GM19023 (cell line): Measurements from ENCODE around the gene RHBDL3.
"Not testable (repeated sequence)": the region's sequence is repeated elsewhere in the genome, so short reads cannot be mapped to it uniquely, and the experiment has no call there.

ENCODE experiments used
- ATAC-seq: cut with Tn5 transposase; IDR thresholded peaks from one replicate; pipeline ENCODE4 v1.9.1; 2021; ENCODE audit warnings: mild to moderate bottlenecking, moderate library complexity; ENCODE audit not compliant: unreplicated experiment

The RHBDL3 gene, protein sequence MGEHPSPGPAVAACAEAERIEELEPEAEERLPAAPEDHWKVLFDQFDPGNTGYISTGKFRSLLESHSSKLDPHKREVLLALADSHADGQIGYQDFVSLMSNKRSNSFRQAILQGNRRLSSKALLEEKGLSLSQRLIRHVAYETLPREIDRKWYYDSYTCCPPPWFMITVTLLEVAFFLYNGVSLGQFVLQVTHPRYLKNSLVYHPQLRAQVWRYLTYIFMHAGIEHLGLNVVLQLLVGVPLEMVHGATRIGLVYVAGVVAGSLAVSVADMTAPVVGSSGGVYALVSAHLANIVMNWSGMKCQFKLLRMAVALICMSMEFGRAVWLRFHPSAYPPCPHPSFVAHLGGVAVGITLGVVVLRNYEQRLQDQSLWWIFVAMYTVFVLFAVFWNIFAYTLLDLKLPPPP

DNA sequence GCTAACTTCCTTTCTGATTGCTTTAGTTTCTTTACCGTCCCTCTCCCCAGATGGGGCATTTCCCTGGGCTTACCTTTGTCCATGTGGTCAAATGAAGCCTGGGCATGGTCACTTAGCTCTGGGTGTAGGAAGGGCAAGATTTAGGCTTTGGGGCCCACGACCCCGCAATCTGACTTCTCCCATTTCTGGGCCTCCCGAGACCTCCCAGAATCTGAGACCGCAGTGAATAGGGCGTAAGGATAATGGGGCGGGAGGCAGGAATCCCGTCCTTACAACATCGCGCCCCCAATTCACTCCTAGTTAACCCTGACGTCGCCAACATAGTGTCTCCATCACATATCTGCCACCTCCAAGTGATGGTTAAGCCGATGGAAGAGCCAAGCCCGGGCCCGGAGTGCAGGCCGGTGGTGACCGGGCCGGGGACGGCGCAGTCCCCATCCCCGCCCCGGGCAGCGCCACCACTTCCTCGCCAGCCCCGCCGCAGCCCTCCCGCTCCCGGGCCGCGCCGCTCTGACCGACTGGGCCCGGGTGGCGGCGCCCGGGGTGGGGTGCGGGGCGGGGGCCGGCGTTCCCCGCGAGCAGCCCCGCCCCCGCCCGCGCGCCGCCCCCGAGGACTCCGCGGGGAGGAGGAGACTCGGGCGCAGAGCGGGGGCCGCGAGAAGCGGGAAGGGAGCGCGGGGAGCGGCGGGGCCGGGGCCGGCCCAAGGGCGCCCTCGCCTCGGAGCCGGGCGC lies at the start of gene RHBDL3:
Gene RHBDL3 (plus strand): TSS at position 641 of the 732 bp plus-strand sequence. CDS start 358 bp downstream, outside the sequence.
- no peak for ATAC-seq

DNA sequence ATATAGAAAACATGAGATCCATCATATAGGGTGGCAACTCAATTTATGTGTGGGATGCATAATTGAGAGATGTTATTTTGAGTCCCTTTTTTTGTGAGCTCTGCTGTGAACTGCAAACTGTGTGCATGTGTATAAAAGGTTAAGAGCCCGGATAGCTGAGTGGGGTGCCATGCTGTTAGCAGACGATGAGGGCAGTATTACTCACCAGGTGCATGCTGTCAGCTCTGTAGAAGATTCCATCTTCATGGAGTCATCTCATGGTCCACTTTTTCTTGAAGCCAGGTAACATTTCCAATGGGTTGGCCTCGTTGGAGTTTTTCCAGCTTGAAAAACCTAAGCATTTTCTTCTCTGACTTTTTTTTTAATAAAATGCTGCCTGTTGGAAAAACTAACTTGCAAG lies 43.0 kb upstream of the RHBDL3 start:
- no peak for ATAC-seq

DNA sequence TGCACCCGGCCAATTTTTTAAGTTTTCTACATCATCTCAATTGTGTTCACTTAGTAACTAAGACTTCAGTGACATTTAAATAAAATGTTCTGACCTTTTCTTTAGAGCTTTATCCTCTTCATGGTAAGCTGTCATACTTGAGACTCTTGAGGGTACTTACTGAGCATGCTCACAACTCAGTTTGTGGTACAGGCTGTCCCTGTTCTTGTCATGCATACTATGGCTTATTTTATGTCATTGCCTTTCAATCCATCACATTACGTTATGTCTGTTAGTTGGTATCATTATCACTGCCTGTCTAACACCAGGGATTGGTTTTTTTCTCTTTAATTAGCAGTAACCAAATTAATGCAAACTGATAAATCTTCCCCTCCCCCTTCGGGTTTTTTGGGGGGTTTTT lies 41.9 kb upstream of the RHBDL3 start:
- no peak for ATAC-seq

DNA sequence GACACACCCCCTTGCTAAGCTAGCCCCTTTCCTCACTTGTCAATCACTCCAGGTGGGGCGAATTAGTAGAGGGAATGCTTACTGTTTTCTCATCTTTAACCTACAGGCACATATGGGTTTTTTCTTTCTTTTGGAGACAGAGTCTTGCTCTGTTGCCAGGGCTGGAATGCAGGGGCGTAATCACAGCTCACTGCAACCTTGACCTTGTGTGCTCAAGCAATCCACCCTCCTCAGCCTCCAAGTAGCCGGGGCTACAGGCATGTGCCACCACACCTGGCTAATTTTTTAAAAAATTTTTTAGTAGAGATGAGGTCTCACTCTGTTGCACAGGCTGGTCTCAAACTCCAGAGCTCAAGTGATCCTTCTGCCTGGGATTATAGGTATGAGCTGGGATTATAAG lies 38.7 kb upstream of the RHBDL3 start:
- ATAC-seq = no peak

DNA sequence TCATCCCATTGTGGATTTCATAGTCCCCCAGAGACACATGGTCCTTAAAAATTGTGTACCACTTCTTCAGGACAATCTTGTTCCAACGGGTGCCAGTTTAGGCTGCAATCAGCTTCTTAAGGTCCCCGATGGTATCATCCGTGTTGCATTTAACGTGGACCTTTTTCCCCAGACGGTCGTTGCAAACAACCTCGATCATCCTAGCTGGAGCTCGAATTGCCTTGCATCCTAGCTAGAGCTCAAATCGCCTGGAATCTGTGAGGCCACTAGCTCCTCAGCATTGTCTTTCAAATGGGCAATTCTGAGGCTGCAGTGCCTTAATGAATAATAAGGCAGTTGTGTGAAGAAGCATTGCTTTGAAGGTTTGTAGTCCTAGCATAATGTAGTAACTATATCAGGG lies 37.7 kb upstream of the RHBDL3 start:
- no peak for ATAC-seq

DNA sequence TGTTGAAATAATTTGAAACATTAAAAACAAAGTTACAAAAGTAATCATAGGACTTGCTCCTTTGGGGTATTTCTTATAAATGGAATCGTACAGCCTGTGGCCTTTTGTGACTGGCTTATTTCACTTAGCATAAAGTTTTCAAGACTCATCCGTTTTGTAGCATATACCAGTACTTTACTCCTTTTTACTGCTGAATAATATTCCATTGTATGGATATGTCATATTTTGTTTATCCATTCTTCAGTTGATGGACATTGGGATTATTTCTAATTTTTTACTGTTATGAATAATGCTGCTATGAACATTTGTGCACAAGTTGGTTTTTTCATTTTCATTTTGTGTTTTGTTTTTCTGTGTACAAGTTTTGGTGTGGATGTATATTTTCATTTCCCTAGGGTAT lies 30.0 kb upstream of the RHBDL3 start:
- ATAC-seq = no peak

DNA sequence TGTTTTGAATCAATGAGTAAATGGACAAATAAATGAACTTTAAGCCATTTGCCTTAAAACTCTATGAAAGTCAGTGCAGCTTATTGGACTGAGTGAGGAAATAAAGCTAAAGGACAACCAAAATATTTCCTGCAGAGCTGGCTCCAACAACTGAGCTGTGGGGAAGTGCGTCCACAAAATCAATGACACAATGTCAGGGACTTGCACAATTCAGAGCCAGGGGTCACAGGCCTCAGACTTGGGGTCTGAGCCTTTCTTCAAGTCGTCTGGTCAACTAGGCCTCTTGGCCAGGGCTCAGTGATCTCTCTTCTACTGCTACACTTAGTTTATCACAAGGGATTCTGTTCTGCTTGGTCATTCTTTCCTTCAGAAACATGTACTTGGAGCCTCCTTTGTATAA lies 26.2 kb upstream of the RHBDL3 start:
- ATAC-seq = no peak

DNA sequence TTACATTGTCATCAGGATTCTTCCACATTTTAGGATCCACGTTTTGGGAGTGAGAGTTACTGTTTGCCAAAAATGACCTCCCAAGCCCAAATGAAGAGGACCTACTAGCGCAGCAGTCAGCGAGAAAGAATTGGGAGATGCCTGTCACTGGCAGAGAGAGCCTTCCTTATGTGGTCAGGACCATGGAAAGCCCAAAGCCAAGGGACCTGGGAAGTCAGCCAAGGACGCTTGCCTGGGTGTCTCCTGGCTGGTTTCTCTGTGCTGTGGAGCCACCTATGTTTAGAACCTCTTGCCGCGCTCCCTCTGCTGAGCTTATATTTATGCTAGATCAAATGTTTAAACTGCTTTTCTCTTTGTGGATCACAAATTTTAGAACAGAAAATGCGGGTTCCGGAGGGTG lies 24.9 kb upstream of the RHBDL3 start:
- ATAC-seq = no peak

DNA sequence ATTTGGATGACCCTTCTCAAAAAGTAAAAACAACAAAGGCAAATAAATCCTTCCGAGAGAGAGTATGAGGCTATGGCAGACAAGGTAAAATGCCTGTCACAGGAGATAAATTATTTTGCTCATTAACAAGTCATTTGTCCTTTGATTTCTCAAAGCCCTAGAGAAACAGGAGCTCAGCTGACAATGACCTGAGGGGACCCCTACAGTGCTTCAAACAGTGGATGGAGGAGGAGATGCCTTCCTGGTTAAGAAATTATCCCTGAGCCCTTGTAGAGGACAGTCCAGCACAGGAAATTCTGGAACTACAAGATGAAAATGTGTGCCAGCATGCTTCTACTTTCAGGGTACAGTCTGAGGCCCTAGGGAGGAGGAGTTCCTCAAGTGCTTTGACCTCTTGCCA lies 24.0 kb upstream of the RHBDL3 start:
- ATAC-seq = no peak

DNA sequence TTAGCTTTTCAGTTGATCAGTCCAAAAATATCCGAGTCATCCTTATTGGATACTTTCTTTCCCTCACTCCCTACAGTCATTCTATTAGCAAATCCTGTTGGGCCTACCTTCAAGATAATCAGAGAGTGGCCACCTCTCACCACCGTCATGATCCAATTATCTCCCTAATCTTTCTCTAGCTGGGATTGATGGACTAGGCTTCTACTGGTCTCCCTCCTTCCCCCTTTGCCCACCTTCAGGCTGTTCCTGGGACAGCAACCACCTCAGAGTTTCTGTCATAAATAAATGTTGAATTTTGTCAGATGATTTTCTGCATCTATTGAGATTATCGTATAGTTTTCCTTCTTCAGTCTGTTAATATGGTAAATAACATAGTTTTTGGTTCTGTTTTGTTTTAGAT lies 16.2 kb upstream of the RHBDL3 start:
- ATAC-seq = no peak

DNA sequence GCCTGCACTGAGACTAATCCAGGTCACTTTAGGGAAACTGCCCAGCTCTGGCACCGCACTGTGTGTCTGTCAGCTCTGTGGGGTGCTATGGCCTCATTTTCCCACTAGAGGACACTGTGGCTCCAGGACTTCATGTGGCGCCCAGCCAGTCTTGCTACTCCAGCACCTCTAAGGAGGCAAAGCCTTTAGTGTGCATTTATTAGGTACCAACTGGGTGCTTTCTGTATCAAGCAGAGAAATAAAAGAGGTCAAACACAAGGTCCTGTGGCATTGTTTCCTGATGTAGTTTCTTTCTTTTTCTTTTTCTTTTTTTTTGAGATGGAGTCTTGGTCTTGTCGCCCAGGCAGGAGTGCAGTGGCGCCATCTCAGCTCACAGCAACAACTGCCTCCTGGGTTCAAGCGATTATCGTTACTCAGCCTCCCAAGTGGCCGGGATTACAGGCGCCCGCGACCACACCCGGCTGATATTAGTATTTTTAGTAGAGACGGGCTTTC lies 12.5 kb upstream of the RHBDL3 start:
- no peak for ATAC-seq

DNA sequence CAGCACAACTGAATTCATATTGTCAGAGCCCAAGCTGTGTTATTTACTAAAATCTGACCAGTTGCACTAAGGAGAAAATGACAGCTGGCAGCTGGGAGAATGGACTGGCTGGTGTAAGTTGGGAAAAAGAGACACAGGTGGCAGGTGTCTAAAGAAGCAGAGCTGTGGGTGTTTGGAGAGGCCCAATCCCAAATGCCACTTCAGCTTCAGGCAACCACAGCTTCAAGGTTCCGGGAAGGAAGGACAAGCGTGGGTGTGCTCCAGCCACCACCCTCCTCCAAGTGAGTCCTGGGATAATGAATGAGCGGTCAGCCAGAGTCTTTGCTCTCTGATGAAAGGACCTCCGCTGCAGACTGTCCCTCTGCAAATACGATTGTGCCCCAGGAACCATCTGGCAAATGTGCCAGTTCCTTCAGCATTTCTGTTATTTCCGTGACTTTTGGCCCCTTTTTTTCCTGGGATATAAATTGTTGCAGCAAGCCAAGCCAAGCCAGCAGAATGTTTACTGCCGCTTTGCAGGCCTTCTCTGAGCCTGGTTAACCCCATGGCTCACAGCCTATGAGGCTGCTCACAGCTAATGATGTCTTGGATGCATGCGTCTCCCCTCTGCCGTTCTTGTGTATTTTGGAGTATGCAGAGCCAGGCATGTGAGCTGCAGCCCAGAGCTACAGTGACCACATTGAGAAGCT lies 9.5 kb upstream of the RHBDL3 start:
- ATAC-seq = no peak

DNA sequence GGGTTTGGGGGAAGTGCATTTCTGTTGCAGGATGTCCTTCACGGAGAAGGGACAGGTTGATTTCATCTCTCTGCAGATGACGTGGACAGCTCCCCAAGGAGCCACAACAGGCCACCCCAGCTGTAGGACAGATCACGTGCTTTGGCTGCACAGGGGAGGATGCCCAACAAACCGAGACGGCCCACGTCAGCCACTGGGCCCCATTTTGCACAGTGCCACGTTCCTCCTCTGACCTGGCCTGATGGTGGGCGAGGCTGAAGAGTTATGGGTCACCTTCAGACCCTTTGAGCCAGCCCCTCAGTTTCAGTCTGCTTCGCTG lies 9.0 kb upstream of the RHBDL3 start:
- ATAC-seq = no peak

DNA sequence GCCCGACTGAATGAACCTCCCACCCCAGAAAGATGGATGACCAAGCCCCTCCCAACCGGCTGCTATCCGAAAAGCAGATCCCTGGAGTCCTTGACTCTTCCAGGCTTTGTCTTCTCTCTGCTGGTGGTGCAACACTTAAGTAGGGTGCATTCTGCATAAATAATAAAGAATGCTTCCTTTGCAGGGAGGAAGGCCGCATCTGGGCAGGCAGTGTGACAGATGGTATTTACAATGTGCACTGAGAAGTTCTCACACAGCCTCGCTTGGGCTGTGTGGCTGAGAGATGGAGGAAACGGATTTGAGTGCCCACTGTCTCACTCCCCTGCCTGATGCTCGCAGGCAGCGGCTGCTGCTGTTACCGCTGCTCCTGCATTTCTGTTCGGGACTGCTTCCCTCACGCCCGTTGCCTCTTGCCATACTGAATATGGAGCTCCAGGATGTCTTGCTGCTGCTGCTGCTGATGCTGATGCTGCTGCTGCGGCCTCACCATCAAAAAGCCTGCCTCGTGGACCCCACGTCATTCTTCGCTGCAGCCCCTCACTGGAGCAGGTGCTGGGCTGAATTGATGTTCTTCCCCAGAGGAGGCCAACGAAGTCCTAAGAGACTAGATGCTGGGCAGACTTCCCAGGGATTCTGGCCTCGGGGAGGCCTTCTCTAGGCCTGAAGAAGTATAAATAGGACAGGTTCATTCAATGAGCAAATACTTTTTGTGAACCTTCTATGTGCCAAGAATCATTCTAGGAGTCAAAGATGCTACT lies 7.1 kb upstream of the RHBDL3 start:
- ATAC-seq = no peak

DNA sequence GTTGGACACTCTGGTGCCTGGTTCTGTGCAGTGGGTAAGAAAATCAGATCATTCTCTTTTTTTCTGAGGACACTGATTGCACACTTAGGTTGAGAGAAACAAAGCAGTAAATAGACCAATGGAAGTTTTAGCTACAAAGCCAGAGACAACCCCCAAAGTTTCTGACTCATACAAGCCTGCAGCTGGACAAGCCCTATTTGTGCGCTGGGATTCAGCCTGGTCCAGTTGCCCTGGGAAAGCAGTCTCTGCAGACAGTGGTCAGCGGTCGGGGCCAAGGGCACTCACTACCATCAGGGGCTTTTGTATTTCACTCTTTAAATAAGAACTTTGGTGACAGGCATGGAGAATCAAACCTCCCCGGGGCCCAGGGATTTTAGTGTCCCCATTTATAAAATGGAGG lies 6.0 kb upstream of the RHBDL3 start:
- ATAC-seq = no peak

DNA sequence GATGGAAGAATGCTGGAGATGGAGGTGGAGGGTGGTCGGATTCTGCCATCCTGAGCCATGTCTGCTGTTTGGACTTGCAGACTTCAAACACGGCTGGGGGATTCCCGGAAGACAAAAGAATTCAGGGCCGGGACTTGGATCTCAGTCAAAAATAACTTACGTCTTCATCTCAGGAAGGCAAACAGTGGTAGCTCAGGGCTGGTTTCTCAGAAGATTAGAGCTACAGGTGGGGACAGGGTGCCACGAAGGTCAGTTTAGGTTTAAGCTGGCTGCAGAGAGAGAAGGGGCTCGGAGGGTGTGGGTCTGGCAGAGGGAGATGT lies 4.3 kb upstream of the RHBDL3 start:
- ATAC-seq = no peak

DNA sequence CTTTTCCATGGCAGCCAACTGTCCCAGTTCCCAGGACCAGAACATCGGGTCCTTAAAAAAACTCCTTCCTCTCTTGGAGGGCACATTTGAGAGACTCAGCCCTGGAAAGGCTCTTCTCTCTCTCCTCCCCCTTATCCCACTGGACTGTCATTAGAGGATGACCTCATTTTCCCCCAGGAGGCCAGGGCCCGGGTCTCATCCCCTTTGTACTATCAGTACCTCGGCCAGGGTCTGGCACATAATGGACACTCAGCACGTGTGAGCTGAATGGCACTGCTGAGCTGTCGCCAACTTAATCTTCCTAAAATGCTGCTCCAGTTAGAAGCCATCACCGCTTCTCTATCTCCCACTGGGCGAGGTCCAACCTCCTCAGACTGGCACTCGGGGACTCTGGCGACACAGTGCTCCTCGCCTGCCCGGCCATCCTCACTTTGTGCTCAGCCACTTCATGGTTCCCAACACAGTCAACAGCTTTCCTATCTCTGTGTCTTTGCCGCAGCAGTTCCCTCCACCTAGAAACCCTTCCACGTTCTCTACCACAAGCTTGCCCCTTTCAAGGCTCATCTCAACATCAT lies 3.6 kb upstream of the RHBDL3 start:
- no peak for ATAC-seq

DNA sequence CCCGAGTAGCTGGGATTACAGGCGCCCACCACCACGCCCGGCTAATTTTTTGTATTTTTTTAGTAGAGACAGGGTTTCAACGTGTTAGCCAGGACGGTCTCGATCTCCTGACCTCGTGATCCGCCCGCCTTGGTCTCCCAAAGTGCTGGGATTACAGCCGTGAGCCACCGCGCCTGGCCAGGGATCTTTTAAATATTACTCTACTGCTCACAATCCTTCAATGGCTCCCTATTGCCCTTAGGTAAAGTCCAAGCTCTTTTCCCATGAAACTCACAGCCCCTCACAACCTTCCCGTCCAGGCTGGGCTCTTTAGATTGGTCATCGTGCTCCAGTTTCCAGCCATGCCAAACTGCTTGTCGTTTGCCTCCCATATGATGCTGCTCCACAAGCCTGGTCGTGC lies 2.1 kb upstream of the RHBDL3 start:
- ATAC-seq = not testable (repeated sequence)

DNA sequence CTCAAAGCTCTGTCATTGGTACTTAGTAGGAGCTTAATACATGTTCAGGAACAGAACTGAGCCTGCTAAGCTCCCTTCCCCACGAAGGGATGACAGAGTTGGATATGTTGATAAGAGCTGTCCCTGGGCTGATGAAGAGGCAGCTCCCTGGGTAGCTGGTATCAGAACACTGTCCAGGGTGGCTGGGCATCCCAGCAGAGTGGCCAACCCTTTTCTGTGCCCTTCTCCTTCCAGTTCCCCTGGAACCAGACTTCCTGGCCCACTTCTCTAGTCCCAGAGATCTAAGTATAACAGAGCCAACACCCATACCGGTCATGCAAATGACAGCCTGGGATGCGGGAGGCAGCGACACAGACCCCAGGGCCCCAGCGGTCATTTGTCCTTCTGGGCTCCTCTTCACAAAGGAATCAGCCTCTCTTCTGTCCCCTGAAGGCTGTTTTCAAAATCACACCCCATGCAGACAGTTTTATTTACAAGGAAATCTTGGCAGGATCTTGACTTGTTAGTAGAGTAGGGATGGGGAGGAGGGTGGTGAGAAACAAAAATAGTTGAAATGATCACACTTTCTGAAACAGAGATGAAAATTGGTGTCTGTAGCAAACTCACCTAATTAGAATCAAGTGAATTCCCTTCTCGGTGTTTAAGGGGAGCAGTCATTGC lies 1.4 kb upstream of the RHBDL3 start:
- ATAC-seq = no peak

DNA sequence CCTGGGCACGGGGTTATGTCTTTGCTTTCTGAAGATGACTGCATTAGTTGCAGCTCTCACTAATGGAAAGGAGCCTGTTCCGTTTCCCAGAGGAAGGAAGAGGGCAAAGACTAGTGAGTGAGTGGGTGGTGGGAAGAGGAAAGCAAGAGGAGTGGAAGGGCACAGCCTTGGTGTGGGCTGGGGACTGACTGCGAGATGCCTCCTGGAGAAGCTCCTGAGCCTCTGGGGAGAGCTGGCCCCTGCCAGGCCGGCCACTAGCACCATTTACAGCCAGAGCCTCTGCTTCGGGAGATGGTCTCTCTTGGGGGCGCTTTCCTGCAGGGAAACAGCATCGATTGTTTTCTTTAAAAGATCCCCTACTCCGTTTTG lies 825 bp upstream of the RHBDL3 start:
- ATAC-seq = no peak

DNA sequence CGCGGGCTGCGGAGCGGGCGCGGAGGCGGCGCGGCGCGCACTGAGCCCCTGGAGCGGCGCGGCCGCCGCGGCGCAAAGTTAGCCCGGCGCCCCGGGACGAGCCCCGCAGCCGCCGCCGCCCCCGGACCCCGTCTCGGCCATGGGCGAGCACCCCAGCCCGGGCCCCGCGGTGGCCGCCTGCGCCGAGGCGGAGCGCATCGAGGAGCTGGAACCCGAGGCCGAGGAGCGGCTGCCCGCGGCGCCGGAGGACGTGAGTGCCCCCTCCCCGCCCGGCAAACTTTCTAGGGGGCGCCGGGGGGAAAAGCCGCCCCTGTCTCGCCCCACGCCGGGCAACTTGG lies 388 bp downstream of the RHBDL3 start:
- ATAC-seq = no peak
